Endothelial cell of umbilical vein (primary cell): Measurements from ENCODE around the gene AKTIP. TPM values are rescaled to one million over a fixed set of nuclear protein-coding genes. Genes with fewer than 3 reads are reported as not detected.

Experiments
- BruUV-seq: library from RNA; stranded (reverse); fragments of 400-500 nt; replicated peaks from 2 replicates; lab custom pipeline; 2021; lab: Mats Ljungman, UMichigan
- CTCF ChIA-PET: fragments of 300-600, 350-600 bp; sonication (Branson Sonifier 250); formaldehyde crosslinking; loops from one replicate; lab custom pipeline; 2021; ENCODE audit warnings: antibody characterized with exemption, inconsistent platforms; lab: Charles Lee
- POLR2A ChIA-PET: fragments of 300-600, 350-600 bp; sonication (Branson Sonifier 250); formaldehyde crosslinking; loops from one replicate; lab custom pipeline; 2021; ENCODE audit warnings: antibody characterized with exemption, inconsistent platforms; lab: Charles Lee
- DNase-seq: peaks from one replicate; pipeline ENCODE4 v3.0.0-alpha.2; 2011; ENCODE audit warnings: low read depth, low spot score
- FAIRE-seq: peaks from 2 replicates; lab custom pipeline; 2011; peaks lifted over from hg19 to GRCh38; lab: Jason Lieb, UNC
- H2AFZ ChIP-seq: 2 replicates; pipeline ENCODE4 v1.6.0; 2012; ENCODE audit warnings: low read depth, low read length, control low read depth, inconsistent platforms
- H3K27ac ChIP-seq: 2 replicates; pipeline ENCODE4 v1.5.1; 2011; ENCODE audit warnings: low read depth, mild to moderate bottlenecking, control low read depth, low read length, moderate library complexity; ENCODE audit not compliant: insufficient read depth
- H3K27me3 ChIP-seq, 2 experiments: 2 replicates each; pipeline versions ENCODE4 v1.6.0 to v1.6.1; 2011; ENCODE audit warnings: low read length in 2 of 2, mixed read lengths in 1 of 2; ENCODE audit not compliant: control insufficient read depth in 2 of 2, insufficient read depth in 2 of 2
- H3K36me3 ChIP-seq, 2 experiments: 2 replicates in 1 of 2; 3 replicates in 1 of 2; pipeline ENCODE4 v1.5.1; 2011; ENCODE audit warnings: low read length in 2 of 2, mild to moderate bottlenecking in 1 of 2, moderate library complexity in 1 of 2; ENCODE audit not compliant: control insufficient read depth in 2 of 2, insufficient read depth in 2 of 2; ENCODE audit errors: extremely low read depth in 1 of 2
- H3K4me1 ChIP-seq: 3 replicates; pipeline ENCODE4 v1.5.1; 2011; ENCODE audit warnings: mild to moderate bottlenecking, low read length; ENCODE audit not compliant: control insufficient read depth, insufficient read depth; ENCODE audit errors: extremely low read depth
- H3K4me2 ChIP-seq: 2 replicates; pipeline ENCODE4 v1.6.1; 2011; ENCODE audit warnings: low read length, control low read depth, mixed read lengths; ENCODE audit not compliant: insufficient read depth
- H3K4me3 ChIP-seq, 3 experiments: fragments of 200-600 bp in 1 of 3; sonication (generic), shearing (Covaris generic) in 1 of 3; replicated peaks in 1 of 3; 2 replicates each; pipeline ENCODE4 v1.5.1; 2011 to 2016; ENCODE audit warnings: control low read depth in 3 of 3, low read length in 3 of 3, mild to moderate bottlenecking in 2 of 3, inconsistent platforms in 1 of 3, low read depth in 1 of 3, moderate library complexity in 1 of 3; ENCODE audit not compliant: insufficient read depth in 1 of 3
- H3K79me2 ChIP-seq: 2 replicates; pipeline ENCODE4 v1.6.0; 2012; ENCODE audit warnings: low read length, inconsistent platforms; ENCODE audit not compliant: control insufficient read depth, insufficient read depth
- H3K9ac ChIP-seq: replicated peaks from 2 replicates; pipeline ENCODE3; 2011; ENCODE audit warnings: low read length, control low read depth; ENCODE audit not compliant: insufficient read depth; ENCODE audit errors: extremely low read depth
- H3K9me1 ChIP-seq: replicated peaks from 3 replicates; pipeline ENCODE4 v1.6.0; 2011; ENCODE audit warnings: mild to moderate bottlenecking, low read length; ENCODE audit not compliant: control insufficient read depth, insufficient read depth; ENCODE audit errors: extremely low read depth
- H3K9me3 ChIP-seq: replicated peaks from 2 replicates; pipeline ENCODE4 v1.5.1; 2012; ENCODE audit warnings: low read length, inconsistent platforms; ENCODE audit not compliant: control insufficient read depth, insufficient read depth
- H4K20me1 ChIP-seq: replicated peaks from 2 replicates; pipeline ENCODE3; 2011; ENCODE audit warnings: mild to moderate bottlenecking, low read length; ENCODE audit not compliant: control insufficient read depth, insufficient read depth; ENCODE audit errors: extremely low read depth
- GATA2 ChIP-seq: IDR thresholded peaks from 2 replicates; pipeline ENCODE4 v1.7.0; 2011; ENCODE audit warnings: low read depth, mild to moderate bottlenecking, moderate library complexity, mixed read lengths, low read length; ENCODE audit not compliant: insufficient read length, insufficient read depth
- MYC ChIP-seq: IDR thresholded peaks from one replicate; pipeline ENCODE4 v1.6.1; 2011; ENCODE audit warnings: mild to moderate bottlenecking, low read depth, low read length
- dilution Hi-C: fragments of 300-500 bp; cut with MboI; formaldehyde crosslinking; loops from one replicate; pipeline ENCODE4 v1.15.0; 2019; ENCODE audit warnings: low sequenced_read_pairs; ENCODE audit not compliant: extremely low pct_ligation_motif_present
- intact Hi-C: fragments of 100-400 bp; cut with micrococcal nuclease; formaldehyde crosslinking; loops from one replicate; pipeline ENCODE4 v1.10.0; 2022
- polyA plus RNA-seq, 4 experiments: library from polyadenylated mRNA; depleted of rRNA in 3 of 4; stranded (reverse) in 3 of 4; unstranded in 1 of 4; fragments of >200 nt; gene quantifications; 2 replicates each; pipeline versions ENCODE4 v1.2.1 to v1.2.3, GENCODE V29; 2011 to 2012; ENCODE audit warnings: missing spikeins in 1 of 4
- total RNA-seq: library from RNA; stranded (reverse); gene quantifications from 2 replicates; pipeline ENCODE4 v1.2.3, GENCODE V29; 2021
- TF ChIP-seq, protein P1 (sequence below), 2 donors: IDR thresholded peaks; 1 replicate in 1 of 2; 2 replicates in 1 of 2; pipeline ENCODE4 v1.5.1; 2011; ENCODE audit warnings: low read length in 2 of 2, mild to moderate bottlenecking in 2 of 2, moderate library complexity in 2 of 2, control low read depth in 1 of 2, inconsistent platforms in 1 of 2, low read depth in 1 of 2; ENCODE audit not compliant: insufficient read depth in 1 of 2; ENCODE audit errors: extremely low read depth in 1 of 2
- TF ChIP-seq, protein P2 (sequence below): IDR thresholded peaks from 2 replicates; pipeline ENCODE4 v1.6.1; 2011; ENCODE audit not compliant: insufficient read depth, insufficient read length

AKTIP gene
- total and polyA plus RNA-seq, 2 donors (not counting 3 experiments of a cell fraction or from before 2014, with no cell fraction given), result 25.1 to 32.7 TPM

DNA sequence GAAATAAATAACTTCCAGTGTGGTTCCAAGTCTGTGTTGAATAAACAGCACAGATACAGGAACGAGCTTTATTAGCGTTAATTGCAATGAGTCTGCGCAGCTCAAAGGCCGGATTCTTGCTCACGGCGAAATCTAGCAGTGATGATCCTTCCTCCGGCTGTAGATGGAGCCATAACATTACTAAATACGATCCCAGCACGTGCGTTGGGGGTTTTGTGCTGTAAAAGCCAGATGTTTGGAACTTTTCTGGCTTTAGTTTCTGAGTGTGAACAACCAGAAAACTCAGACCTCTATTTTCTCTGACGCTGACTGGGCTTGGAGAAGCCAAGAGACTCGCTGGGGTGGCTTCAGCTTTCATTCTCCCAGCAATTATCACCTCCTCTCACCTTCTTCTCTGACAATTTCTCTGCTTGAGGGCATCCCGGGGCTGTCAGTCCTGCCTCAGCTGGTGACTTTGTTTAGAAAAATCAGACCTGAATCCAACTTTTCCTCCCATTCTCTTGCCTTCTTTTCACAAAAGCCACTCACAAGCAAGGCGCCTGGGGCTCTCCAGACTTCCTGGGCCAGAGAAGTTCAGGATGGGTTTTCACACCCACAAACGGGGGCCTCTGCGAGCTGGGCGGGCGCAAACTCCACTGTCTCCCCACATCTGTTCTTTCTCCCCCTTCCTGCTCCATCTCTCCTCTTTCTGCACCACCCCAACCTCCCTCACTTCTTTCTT is 47.1 kb upstream of the AKTIP start:
- no TSS peak for BruUV-seq
- POLR2A ChIA-PET, result no interaction called here
- H3K4me2 ChIP-seq, result no peak overlapping the region
- H3K4me3 ChIP-seq, result no peak overlapping the region
- no peaks in the 10 kb centered on the region for H3K9me3 ChIP-seq
- TF ChIP-seq, protein P1, sequence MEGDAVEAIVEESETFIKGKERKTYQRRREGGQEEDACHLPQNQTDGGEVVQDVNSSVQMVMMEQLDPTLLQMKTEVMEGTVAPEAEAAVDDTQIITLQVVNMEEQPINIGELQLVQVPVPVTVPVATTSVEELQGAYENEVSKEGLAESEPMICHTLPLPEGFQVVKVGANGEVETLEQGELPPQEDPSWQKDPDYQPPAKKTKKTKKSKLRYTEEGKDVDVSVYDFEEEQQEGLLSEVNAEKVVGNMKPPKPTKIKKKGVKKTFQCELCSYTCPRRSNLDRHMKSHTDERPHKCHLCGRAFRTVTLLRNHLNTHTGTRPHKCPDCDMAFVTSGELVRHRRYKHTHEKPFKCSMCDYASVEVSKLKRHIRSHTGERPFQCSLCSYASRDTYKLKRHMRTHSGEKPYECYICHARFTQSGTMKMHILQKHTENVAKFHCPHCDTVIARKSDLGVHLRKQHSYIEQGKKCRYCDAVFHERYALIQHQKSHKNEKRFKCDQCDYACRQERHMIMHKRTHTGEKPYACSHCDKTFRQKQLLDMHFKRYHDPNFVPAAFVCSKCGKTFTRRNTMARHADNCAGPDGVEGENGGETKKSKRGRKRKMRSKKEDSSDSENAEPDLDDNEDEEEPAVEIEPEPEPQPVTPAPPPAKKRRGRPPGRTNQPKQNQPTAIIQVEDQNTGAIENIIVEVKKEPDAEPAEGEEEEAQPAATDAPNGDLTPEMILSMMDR (IDR thresholded peaks at IDR 0.05; ENCODE audit: extremely low read depth in 1 of 2, insufficient read depth in 1 of 2, low read depth in 1 of 2, low read length in 2 of 2), result peak; percentile 69 to 88
- TF ChIP-seq, protein P2, sequence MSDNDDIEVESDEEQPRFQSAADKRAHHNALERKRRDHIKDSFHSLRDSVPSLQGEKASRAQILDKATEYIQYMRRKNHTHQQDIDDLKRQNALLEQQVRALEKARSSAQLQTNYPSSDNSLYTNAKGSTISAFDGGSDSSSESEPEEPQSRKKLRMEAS, result peak; percentile 94
- no peak for TF ChIP-seq GATA2
- peak; percentile 85 for TF ChIP-seq MYC
- peaks cover 3% of the 10 kb centered on the region for H3K4me1 ChIP-seq
- no peaks in the 10 kb centered on the region for H4K20me1 ChIP-seq
- intact Hi-C loops (loop anchor here (1.0 to 10.0 kb wide), 8 partner anchors 40 to 1915 kb away; partner anchors contain the start of gene IRX3), dilution Hi-C loops (no loop called here)
- CTCF ChIA-PET, result interaction anchor here (0.5 to 2.6 kb wide), 67 partner anchors 9 to 1945 kb away, joined by 3 to 31 read pairs (median 4); partner anchors contain the start of genes AKTIP, FTO, IRX5 and RPGRIP1L
- H3K36me3 ChIP-seq, result no peaks in the 10 kb centered on the region
- peaks cover 5 to 6% of the 10 kb centered on the region in 2 experiments for H3K27me3 ChIP-seq
- no peaks in the 10 kb centered on the region for H3K9me1 ChIP-seq
- no peak overlapping the region for H3K27ac ChIP-seq
- peak overlapping the region; percentile 73 for H2AFZ ChIP-seq
- DNase-seq (peak; percentile 83), FAIRE-seq (peak; percentile 97)
- no peak overlapping the region for H3K9ac ChIP-seq
- no peaks in the 10 kb centered on the region for H3K79me2 ChIP-seq
